IMR-90 (cell line): ENCODE measurements around the gene GYG2. TPM values are rescaled to one million over a fixed set of nuclear protein-coding genes. Genes with fewer than 3 reads are reported as not detected.

Experiments used
- ATAC-seq: fragments of 200-7000 bp; cut with Tn5 transposase; 2 replicates; pipeline ENCODE4 v1.9.1; 2020; ENCODE audit warnings: low read depth, mild to moderate bottlenecking, moderate library complexity
- BruUV-seq: library from RNA; stranded (reverse); fragments of 400-500 nt; replicated peaks from 2 replicates; lab custom pipeline; 2021; lab: Mats Ljungman, UMichigan
- CTCF ChIA-PET: fragments of 300-600 bp; formaldehyde crosslinking; extraction: SDS; loops from one replicate; lab custom pipeline; 2021; ENCODE audit warnings: antibody characterized with exemption; lab: Yijun Ruan, JAX
- POLR2A ChIA-PET: fragments of 300-600 bp; sonication (Branson Sonifier 250); formaldehyde crosslinking; loops from one replicate; lab custom pipeline; 2022; ENCODE audit warnings: antibody characterized with exemption; ENCODE audit not compliant: unreplicated experiment; lab: Charles Lee
- DNase-seq: peaks from one replicate; pipeline ENCODE4 v3.0.0; 2013
- H2AFZ ChIP-seq: replicated peaks from 2 replicates; pipeline ENCODE3; 2013; ENCODE audit warnings: low read length, mild to moderate bottlenecking; ENCODE audit not compliant: poor library complexity
- H2AK5ac ChIP-seq: 2 replicates; pipeline ENCODE4 v1.6.1; 2013; ENCODE audit warnings: low read depth, low read length, inconsistent platforms
- H2AK9ac ChIP-seq: replicated peaks from 2 replicates; pipeline ENCODE3; 2013; ENCODE audit warnings: mild to moderate bottlenecking, low read depth, low read length, moderate library complexity; ENCODE audit not compliant: poor library complexity
- H2BK120ac ChIP-seq: 2 replicates; pipeline ENCODE4 v1.6.1; 2013; ENCODE audit warnings: low read depth, low read length, inconsistent platforms
- H2BK15ac ChIP-seq: 3 replicates; pipeline ENCODE4 v1.6.1; 2013; ENCODE audit warnings: low read depth, low read length, inconsistent platforms
- H2BK20ac ChIP-seq: 2 replicates; pipeline ENCODE4 v1.6.1; 2013; ENCODE audit warnings: low read depth, mild to moderate bottlenecking, inconsistent platforms, low read length, moderate library complexity
- H2BK5ac ChIP-seq: 2 replicates; pipeline ENCODE4 v1.6.1; 2013; ENCODE audit warnings: mild to moderate bottlenecking, low read depth, low read length, inconsistent platforms; ENCODE audit not compliant: poor library complexity, severe bottlenecking
- H3K14ac ChIP-seq: replicated peaks from 2 replicates; pipeline ENCODE4 v1.6.1; 2013; ENCODE audit warnings: low read depth, low read length, inconsistent platforms
- H3K18ac ChIP-seq: 2 replicates; pipeline ENCODE4 v1.6.1; 2013; ENCODE audit warnings: low read depth, low read length, control low read depth
- H3K23ac ChIP-seq: 2 replicates; pipeline ENCODE4 v1.6.1; 2013; ENCODE audit warnings: low read depth, low read length, inconsistent platforms
- H3K27ac ChIP-seq: 2 replicates; pipeline ENCODE4 v1.5.1; 2013; ENCODE audit warnings: mild to moderate bottlenecking, control low read depth, low read length; ENCODE audit not compliant: insufficient read depth
- H3K27me3 ChIP-seq: 2 replicates; pipeline ENCODE4 v1.6.1; 2013; ENCODE audit warnings: low read length; ENCODE audit not compliant: control insufficient read depth, insufficient read depth
- H3K36me3 ChIP-seq: 2 replicates; pipeline ENCODE4 v1.6.1; 2013; ENCODE audit warnings: low read length, mixed read lengths; ENCODE audit not compliant: control insufficient read depth, insufficient read depth
- H3K4ac ChIP-seq: 2 replicates; pipeline ENCODE4 v1.6.1; 2013; ENCODE audit warnings: low read depth, low read length, inconsistent platforms
- H3K4me1 ChIP-seq: 2 replicates; pipeline ENCODE4 v1.6.1; 2013; ENCODE audit warnings: low read length, mixed read lengths; ENCODE audit not compliant: control insufficient read depth, insufficient read depth
- H3K4me2 ChIP-seq: 2 replicates; pipeline ENCODE4 v1.6.1; 2013; ENCODE audit warnings: low read depth, mild to moderate bottlenecking, control low read depth, low read length, moderate library complexity
- H3K4me3 ChIP-seq: 2 replicates; pipeline ENCODE4 v1.5.1; 2013; ENCODE audit warnings: low read depth, mild to moderate bottlenecking, control low read depth, low read length, moderate library complexity; ENCODE audit not compliant: insufficient read depth
- H3K56ac ChIP-seq: 2 replicates; pipeline ENCODE4 v1.6.1; 2013; ENCODE audit warnings: low read length, inconsistent platforms; ENCODE audit not compliant: insufficient read depth; ENCODE audit errors: extremely low read depth
- H3K79me1 ChIP-seq, 2 experiments: 2 replicates each; pipeline ENCODE4 v1.6.1; 2013; ENCODE audit warnings: low read length in 2 of 2, inconsistent platforms in 1 of 2, low read depth in 1 of 2
- H3K9ac ChIP-seq: 2 replicates; pipeline ENCODE4 v1.6.1; 2013; ENCODE audit warnings: low read depth, low read length, control low read depth
- H3K9me1 ChIP-seq: 2 replicates; pipeline ENCODE4 v1.6.1; 2013; ENCODE audit warnings: low read length, inconsistent platforms; ENCODE audit not compliant: insufficient read depth
- H3K9me3 ChIP-seq: 2 replicates; pipeline ENCODE4 v1.6.1; 2013; ENCODE audit warnings: low read length; ENCODE audit not compliant: control insufficient read depth, insufficient read depth
- H4K20me1 ChIP-seq: 2 replicates; pipeline ENCODE4 v1.6.1; 2013; ENCODE audit warnings: low read length, inconsistent platforms; ENCODE audit not compliant: insufficient read depth
- H4K5ac ChIP-seq: 2 replicates; pipeline ENCODE4 v1.6.1; 2013; ENCODE audit warnings: mild to moderate bottlenecking, low read depth, low read length, control low read depth
- H4K8ac ChIP-seq, 2 experiments: 2 replicates each; pipeline ENCODE4 v1.6.1; 2013; ENCODE audit warnings: low read depth in 2 of 2, low read length in 2 of 2, control low read depth in 1 of 2, inconsistent platforms in 1 of 2
- H4K91ac ChIP-seq: 2 replicates; pipeline ENCODE4 v1.6.1; 2013; ENCODE audit warnings: low read depth, low read length, inconsistent platforms; ENCODE audit not compliant: insufficient read depth
- BHLHE40 ChIP-seq: fragments of 150-350 bp; IDR thresholded peaks from 2 replicates; pipeline ENCODE4 v1.6.1; 2016; ENCODE audit warnings: mild to moderate bottlenecking, low read depth, low read length
- CEBPB ChIP-seq: IDR thresholded peaks from 2 replicates; pipeline ENCODE4 v1.6.1; 2012; ENCODE audit warnings: low read depth, low read length, improper control_type of control experiment
- MXI1 ChIP-seq: IDR thresholded peaks from 2 replicates; pipeline ENCODE4 v1.6.1; 2012; ENCODE audit warnings: low read depth, mild to moderate bottlenecking, low read length, moderate library complexity, borderline replicate concordance
- NFE2L2 ChIP-seq: fragments of 150-350 bp; IDR thresholded peaks from 2 replicates; pipeline ENCODE4 v1.6.1; 2016; ENCODE audit warnings: low read depth, mild to moderate bottlenecking, low read length
- RFX5 ChIP-seq: IDR thresholded peaks from 2 replicates; pipeline ENCODE4 v1.8.0; 2012; ENCODE audit warnings: low read depth, mild to moderate bottlenecking, low read length, moderate library complexity
- SMC3 ChIP-seq: fragments of 150-350 bp; IDR thresholded peaks from 2 replicates; pipeline ENCODE4 v1.6.1; 2016; ENCODE audit warnings: low read depth, mild to moderate bottlenecking, antibody characterized with exemption, low read length, moderate library complexity
- WGBS, 2 experiments: methylation state at CpG; one replicate each; pipeline versions ENCODE4 v1.1.5 to v1.1.7; 2013; ENCODE audit warnings: missing lambda C conversion rate in 2 of 2; ENCODE audit not compliant: insufficient read length in 1 of 2; ENCODE audit errors: extremely low coverage in 2 of 2; 5-methylcytosine and 5-hydroxymethylcytosine counted together
- dilution Hi-C: fragments of 300-500 bp; cut with HindIII; formaldehyde crosslinking; loops from one replicate; pipeline ENCODE4 v1.14.3; 2018; ENCODE audit warnings: low sequenced_read_pairs; ENCODE audit not compliant: unreplicated experiment
- in situ Hi-C: fragments of 300-500 bp; cut with MboI; formaldehyde crosslinking; loops from 3 replicates; pipeline ENCODE4 v1.14.3; 2019; ENCODE audit warnings: low sequenced_read_pairs, inconsistent platforms, mixed read lengths
- intact Hi-C: fragments of 100-400 bp; cut with micrococcal nuclease; formaldehyde crosslinking; loops from 2 replicates; pipeline ENCODE4 v1.10.0; 2022
- polyA plus RNA-seq, 3 experiments: library from polyadenylated mRNA; depleted of rRNA; stranded (reverse); fragments of >200 nt; gene quantifications; 2 replicates each; pipeline ENCODE4 v1.2.3, GENCODE V29; 2012; ENCODE audit warnings: low replicate concordance in 1 of 3
- total RNA-seq: library from RNA; depleted of rRNA; stranded (reverse); fragments of >200 nt; gene quantifications from 2 replicates; pipeline ENCODE4 v1.2.3, GENCODE V29; 2012
- TF ChIP-seq, protein P1 (sequence below): fragments of 150-350 bp; IDR thresholded peaks from 2 replicates; pipeline ENCODE4 v1.6.1; 2016; ENCODE audit warnings: low read depth, mild to moderate bottlenecking, low read length, moderate library complexity, borderline replicate concordance
- TF ChIP-seq, protein P2 (sequence below): fragments of 150-350 bp; IDR thresholded peaks from 2 replicates; pipeline ENCODE4 v1.6.1; 2017; ENCODE audit warnings: mild to moderate bottlenecking, antibody characterized with exemption, low read length, low read depth
- TF ChIP-seq, protein P3 (sequence below): conservative IDR thresholded peaks from 2 replicates; pipeline ENCODE4 v1.5.1; 2012; ENCODE audit warnings: mild to moderate bottlenecking, low read depth, low read length, improper control_type of control experiment

The GYG2 gene
- total and polyA plus RNA-seq, 2 of the 4 experiments (the other 2 are of a cell fraction) = 9.6 to 13.1 TPM

DNA sequence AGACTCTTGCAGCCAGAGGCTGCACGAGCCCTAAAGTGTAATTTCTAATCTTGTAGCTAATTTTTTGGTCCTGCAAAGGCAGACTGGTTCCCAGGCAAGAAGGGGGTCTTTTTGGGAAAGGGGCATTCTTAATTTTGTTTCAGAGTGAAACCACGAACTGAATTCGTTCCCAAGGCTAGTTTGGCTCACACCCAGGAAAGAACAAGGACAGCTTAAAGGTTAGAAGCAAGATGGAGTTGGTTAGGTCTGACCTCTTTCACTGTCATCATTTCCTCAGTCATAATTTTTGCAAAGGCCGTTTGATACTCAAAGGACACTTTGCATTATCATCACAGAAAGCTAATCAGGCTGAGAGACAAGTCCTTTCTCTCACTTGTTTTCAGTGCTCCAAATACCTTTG is 46.0 kb upstream of the GYG2 start:
- no peak overlapping the region for H4K91ac ChIP-seq
- CTCF ChIA-PET = no interaction called here
- POLR2A ChIA-PET = no interaction called here
- TF ChIP-seq RFX5 (no peak), NFE2L2 (no peak), BHLHE40 (no peak), CEBPB (no peak), MXI1 (no peak), SMC3 (no peak)
- TF ChIP-seq, protein P1, sequence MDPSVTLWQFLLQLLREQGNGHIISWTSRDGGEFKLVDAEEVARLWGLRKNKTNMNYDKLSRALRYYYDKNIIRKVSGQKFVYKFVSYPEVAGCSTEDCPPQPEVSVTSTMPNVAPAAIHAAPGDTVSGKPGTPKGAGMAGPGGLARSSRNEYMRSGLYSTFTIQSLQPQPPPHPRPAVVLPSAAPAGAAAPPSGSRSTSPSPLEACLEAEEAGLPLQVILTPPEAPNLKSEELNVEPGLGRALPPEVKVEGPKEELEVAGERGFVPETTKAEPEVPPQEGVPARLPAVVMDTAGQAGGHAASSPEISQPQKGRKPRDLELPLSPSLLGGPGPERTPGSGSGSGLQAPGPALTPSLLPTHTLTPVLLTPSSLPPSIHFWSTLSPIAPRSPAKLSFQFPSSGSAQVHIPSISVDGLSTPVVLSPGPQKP = no peak
- TF ChIP-seq, protein P2, sequence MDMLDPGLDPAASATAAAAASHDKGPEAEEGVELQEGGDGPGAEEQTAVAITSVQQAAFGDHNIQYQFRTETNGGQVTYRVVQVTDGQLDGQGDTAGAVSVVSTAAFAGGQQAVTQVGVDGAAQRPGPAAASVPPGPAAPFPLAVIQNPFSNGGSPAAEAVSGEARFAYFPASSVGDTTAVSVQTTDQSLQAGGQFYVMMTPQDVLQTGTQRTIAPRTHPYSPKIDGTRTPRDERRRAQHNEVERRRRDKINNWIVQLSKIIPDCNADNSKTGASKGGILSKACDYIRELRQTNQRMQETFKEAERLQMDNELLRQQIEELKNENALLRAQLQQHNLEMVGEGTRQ = no peak
- TF ChIP-seq, protein P3, sequence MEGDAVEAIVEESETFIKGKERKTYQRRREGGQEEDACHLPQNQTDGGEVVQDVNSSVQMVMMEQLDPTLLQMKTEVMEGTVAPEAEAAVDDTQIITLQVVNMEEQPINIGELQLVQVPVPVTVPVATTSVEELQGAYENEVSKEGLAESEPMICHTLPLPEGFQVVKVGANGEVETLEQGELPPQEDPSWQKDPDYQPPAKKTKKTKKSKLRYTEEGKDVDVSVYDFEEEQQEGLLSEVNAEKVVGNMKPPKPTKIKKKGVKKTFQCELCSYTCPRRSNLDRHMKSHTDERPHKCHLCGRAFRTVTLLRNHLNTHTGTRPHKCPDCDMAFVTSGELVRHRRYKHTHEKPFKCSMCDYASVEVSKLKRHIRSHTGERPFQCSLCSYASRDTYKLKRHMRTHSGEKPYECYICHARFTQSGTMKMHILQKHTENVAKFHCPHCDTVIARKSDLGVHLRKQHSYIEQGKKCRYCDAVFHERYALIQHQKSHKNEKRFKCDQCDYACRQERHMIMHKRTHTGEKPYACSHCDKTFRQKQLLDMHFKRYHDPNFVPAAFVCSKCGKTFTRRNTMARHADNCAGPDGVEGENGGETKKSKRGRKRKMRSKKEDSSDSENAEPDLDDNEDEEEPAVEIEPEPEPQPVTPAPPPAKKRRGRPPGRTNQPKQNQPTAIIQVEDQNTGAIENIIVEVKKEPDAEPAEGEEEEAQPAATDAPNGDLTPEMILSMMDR = no peak
- H2BK15ac ChIP-seq = no peak overlapping the region
- WGBS, 2 experiments = no CpG with 5 or more reads among the region's 4 CpGs
- no peak overlapping the region for H3K56ac ChIP-seq
- no peak overlapping the region for H3K18ac ChIP-seq
- peaks cover 5% of the 10 kb centered on the region; the same call in 1 of the 2 replicates for H3K27me3 ChIP-seq
- in situ Hi-C loops (no loop called here), dilution Hi-C loops (no loop called here), intact Hi-C loops (no loop called here)
- H2AK5ac ChIP-seq = no peak overlapping the region
- no TSS peak for BruUV-seq
- H2BK5ac ChIP-seq = no peak overlapping the region
- no peaks in the 10 kb centered on the region for H3K9me1 ChIP-seq
- H3K4me3 ChIP-seq = no peak overlapping the region
- no peak overlapping the region for H4K8ac ChIP-seq
- H4K5ac ChIP-seq = no peak overlapping the region
- H2BK20ac ChIP-seq = no peak overlapping the region
- no peak overlapping the region for H3K27ac ChIP-seq
- no peak for DNase-seq
- no peaks in the 10 kb centered on the region for H3K79me1 ChIP-seq
- H3K4me2 ChIP-seq = no peak overlapping the region
- no peak overlapping the region for H3K14ac ChIP-seq
- no peaks in the 10 kb centered on the region for H3K36me3 ChIP-seq
- no peak for ATAC-seq
- H2AK9ac ChIP-seq = no peak overlapping the region
- H3K4me1 ChIP-seq = no peaks in the 10 kb centered on the region
- no peaks in the 10 kb centered on the region for H3K9me3 ChIP-seq
- no peaks in the 10 kb centered on the region for H4K20me1 ChIP-seq
- H3K9ac ChIP-seq = no peak overlapping the region
- H3K23ac ChIP-seq = no peak overlapping the region
- H3K4ac ChIP-seq = no peak overlapping the region
- no peak overlapping the region for H2AFZ ChIP-seq
- H2BK120ac ChIP-seq = no peak overlapping the region
